ENCODE data around the gene DDX60.
"Not testable (repeated sequence)": the region's sequence is repeated elsewhere in the genome, so short reads cannot be mapped to it uniquely, and the experiment has no call there.

The DDX60 gene

GRCh38 chr4:168304744-168305459, 13.7 kb downstream of the DDX60 start:
- no peak for DNase-seq

GRCh38 chr4:168303430-168303829, 15.1 kb downstream of the DDX60 start:
- DNase-seq, result not testable (repeated sequence)

- no peak for DNase-seq
Measured at GRCh38 chr4:168293386-168293975, 25.1 kb downstream of the DDX60 start.

- no peak for DNase-seq
Measured at GRCh38 chr4:168291242-168291641, 27.3 kb downstream of the DDX60 start.

GRCh38 chr4:168285850-168286249, 32.7 kb downstream of the DDX60 start:
- DNase-seq, result not testable (repeated sequence)

- no peak for DNase-seq
Measured at GRCh38 chr4:168279556-168279955, 39.0 kb downstream of the DDX60 start.

GRCh38 chr4:168275836-168276235, 42.7 kb downstream of the DDX60 start:
- no peak for DNase-seq

- DNase-seq, result no peak
Measured at GRCh38 chr4:168274871-168275270, 43.7 kb downstream of the DDX60 start.

- DNase-seq, result no peak
Measured at GRCh38 chr4:168273838-168274237, 44.7 kb downstream of the DDX60 start.

GRCh38 chr4:168272488-168272887, 46.1 kb downstream of the DDX60 start:
- no peak for DNase-seq

- DNase-seq, result no peak
Measured at GRCh38 chr4:168269896-168270295, 48.7 kb downstream of the DDX60 start.

GRCh38 chr4:168265327-168265726, 53.2 kb downstream of the DDX60 start:
- no peak for DNase-seq

- no peak for DNase-seq
Measured at GRCh38 chr4:168264903-168265302, 53.6 kb downstream of the DDX60 start.

GRCh38 chr4:168263039-168263438, 55.5 kb downstream of the DDX60 start:
- DNase-seq, result no peak

- DNase-seq, result no peak
Measured at GRCh38 chr4:168259096-168259495, 59.5 kb downstream of the DDX60 start.

- no peak for DNase-seq
Measured at GRCh38 chr4:168257768-168258167, 60.8 kb downstream of the DDX60 start.

- no peak for DNase-seq
Measured at GRCh38 chr4:168248176-168248710, 70.3 kb downstream of the DDX60 start.

GRCh38 chr4:168247603-168248002, 70.9 kb downstream of the DDX60 start:
- no peak for DNase-seq

- no peak for DNase-seq
Measured at GRCh38 chr4:168241953-168242352, 76.6 kb downstream of the DDX60 start.

GRCh38 chr4:168240821-168241220, 77.7 kb downstream of the DDX60 start:
- no peak for DNase-seq

GRCh38 chr4:168221301-168221700, 97.3 kb downstream of the DDX60 start:
- no peak for DNase-seq

- no peak for DNase-seq
Measured at GRCh38 chr4:168220893-168221292, 97.7 kb downstream of the DDX60 start.

- no peak for DNase-seq
Measured at GRCh38 chr4:168218645-168219044, 99.9 kb downstream of the DDX60 start.

- not testable (repeated sequence) for DNase-seq
Measured at GRCh38 chr4:168213511-168213910, 105.0 kb downstream of the DDX60 start.
